HepG2 (cell line): ENCODE measurements around the gene RABGAP1L. TPM values are rescaled to one million over a fixed set of nuclear protein-coding genes. Genes with fewer than 3 reads are reported as not detected.

ENCODE experiments used
- ATAC-seq: fragments of 200-7000 bp; cut with Tn5 transposase; 3 replicates; pipeline ENCODE4 v1.9.1; 2020; ENCODE audit warnings: mild to moderate bottlenecking, moderate library complexity
- BruUV-seq: library from RNA; stranded (reverse); fragments of 400-500 nt; replicated peaks from 2 replicates; lab custom pipeline; 2021; lab: Mats Ljungman, UMichigan
- CTCF ChIA-PET: fragments of 300-600 bp; formaldehyde crosslinking; extraction: SDS; loops from one replicate; lab custom pipeline; 2021; ENCODE audit warnings: low total read pairs, inconsistent platforms, low intra/inter-chr PET ratio; lab: Yijun Ruan, JAX
- POLR2A ChIA-PET: fragments of 350-600 bp; sonication (Branson Sonifier 250); formaldehyde crosslinking; loops from one replicate; lab custom pipeline; 2020; ENCODE audit warnings: antibody characterized with exemption, inconsistent platforms; lab: Yijun Ruan, JAX
- DNase-seq: peaks from one replicate; pipeline ENCODE4 v3.0.0-alpha.2; 2015; ENCODE audit warnings: low spot score
- FAIRE-seq: peaks from 3 replicates; lab custom pipeline; 2011; peaks lifted over from hg19 to GRCh38; lab: Jason Lieb, UNC
- H2AFZ ChIP-seq: one replicate; pipeline ENCODE4 v1.6.1; 2011; ENCODE audit warnings: low read length, inconsistent platforms
- H3K27ac ChIP-seq: fragments of 300-600 bp; 3 replicates; pipeline ENCODE4 v1.8.0; 2011; ENCODE audit warnings: mixed run types, mild to moderate bottlenecking, mixed read lengths, low read length, inconsistent platforms; ENCODE audit not compliant: insufficient read depth; ENCODE audit errors: extremely low read length
- H3K27me3 ChIP-seq, 2 experiments: fragments of 200-600 bp in 1 of 2; 2 replicates in 1 of 2; 3 replicates in 1 of 2; pipeline versions ENCODE4 v1.6.0 to v1.8.0; 2011; ENCODE audit warnings: low read length in 2 of 2, mild to moderate bottlenecking in 2 of 2, moderate library complexity in 2 of 2, inconsistent platforms in 1 of 2; ENCODE audit not compliant: insufficient read depth in 2 of 2, control insufficient read depth in 1 of 2
- H3K36me3 ChIP-seq, 2 experiments: fragments of 200-600 bp in 1 of 2; replicated peaks in 1 of 2; 2 replicates in 1 of 2; 3 replicates in 1 of 2; pipeline versions ENCODE4 v1.5.1 to v1.8.0; 2011; ENCODE audit warnings: low read length in 2 of 2, inconsistent platforms in 1 of 2; ENCODE audit not compliant: insufficient read depth in 2 of 2, control insufficient read depth in 1 of 2
- H3K4me1 ChIP-seq: 2 replicates; pipeline ENCODE4 v1.5.1; 2012; ENCODE audit warnings: low read length, inconsistent platforms; ENCODE audit not compliant: insufficient read depth
- H3K4me2 ChIP-seq: 2 replicates; pipeline ENCODE4 v1.6.0; 2011; ENCODE audit warnings: low read depth, low read length, inconsistent platforms
- H3K4me3 ChIP-seq, 3 experiments: fragments of 200-600 bp in 1 of 3; sonication (generic), shearing (Covaris generic) in 1 of 3; replicated peaks in 1 of 3; 2 replicates each; pipeline ENCODE4 v1.5.1; 2011 to 2016; ENCODE audit warnings: low read length in 3 of 3, inconsistent platforms in 2 of 3, low read depth in 2 of 3, mild to moderate bottlenecking in 2 of 3, control low read depth in 1 of 3, mixed read lengths in 1 of 3; ENCODE audit not compliant: insufficient read depth in 1 of 3
- H3K79me2 ChIP-seq: one replicate; pipeline ENCODE4 v1.6.1; 2011; ENCODE audit warnings: low read length, inconsistent platforms; ENCODE audit not compliant: insufficient read depth
- H3K9ac ChIP-seq: 2 replicates; pipeline ENCODE4 v1.6.0; 2011; ENCODE audit warnings: mild to moderate bottlenecking, low read depth, low read length, inconsistent platforms; ENCODE audit not compliant: insufficient read depth
- H3K9me3 ChIP-seq: 2 replicates; pipeline ENCODE4 v1.5.1; 2012; ENCODE audit warnings: mild to moderate bottlenecking, low read length
- H4K20me1 ChIP-seq: 2 replicates; pipeline ENCODE4 v1.6.0; 2011; ENCODE audit warnings: inconsistent platforms, mild to moderate bottlenecking, low read length, moderate library complexity; ENCODE audit not compliant: insufficient read depth
- AKNA ChIP-seq: sonication (generic); formaldehyde crosslinking; IDR thresholded peaks from 2 replicates; pipeline ENCODE4 v1.4.0; 2020; ENCODE audit warnings: missing genetic modification reagents, borderline replicate concordance
- CEBPB ChIP-seq: IDR thresholded peaks from 2 replicates; pipeline ENCODE4 v1.6.1; 2011; ENCODE audit warnings: low read depth, low read length, improper control_type of control experiment, borderline replicate concordance
- CEBPG ChIP-seq: IDR thresholded peaks from 2 replicates; pipeline ENCODE4 v1.6.1; 2016
- HES4 ChIP-seq: sonication (generic); formaldehyde crosslinking; IDR thresholded peaks from 2 replicates; pipeline ENCODE4 v1.9.0; 2021; ENCODE audit warnings: mild to moderate bottlenecking, missing genetic modification reagents, borderline replicate concordance
- JUNB ChIP-seq: sonication (generic); formaldehyde crosslinking; IDR thresholded peaks from 2 replicates; pipeline ENCODE4 v1.8.0; 2022; ENCODE audit warnings: missing genetic modification reagents, mild to moderate bottlenecking, borderline replicate concordance
- KMT2B ChIP-seq: IDR thresholded peaks from 2 replicates; pipeline ENCODE4 v1.6.1; 2016; ENCODE audit warnings: missing genetic modification reagents, missing compliant biosample characterization
- MED13 ChIP-seq: sonication (generic); formaldehyde crosslinking; IDR thresholded peaks from 2 replicates; pipeline ENCODE4 v1.5.0; 2020; ENCODE audit warnings: missing genetic modification reagents
- POGZ ChIP-seq: sonication (generic); formaldehyde crosslinking; IDR thresholded peaks from 2 replicates; pipeline ENCODE4 v1.4.0; 2020; ENCODE audit warnings: mild to moderate bottlenecking, missing genetic modification reagents
- TBX2 ChIP-seq: sonication (generic); formaldehyde crosslinking; IDR thresholded peaks from 2 replicates; pipeline ENCODE4 v1.5.0; 2020; ENCODE audit warnings: missing genetic modification reagents, mild to moderate bottlenecking, borderline replicate concordance
- TEAD3 ChIP-seq: optimal IDR thresholded peaks from 2 replicates; pipeline ENCODE3; 2016; ENCODE audit warnings: borderline replicate concordance
- ZNF367 ChIP-seq: sonication (generic); formaldehyde crosslinking; IDR thresholded peaks from 2 replicates; pipeline ENCODE4 v1.4.0; 2020; ENCODE audit warnings: missing genetic modification reagents, borderline replicate concordance
- WGBS: methylation state at CpG from one replicate; pipeline ENCODE4 v1.1.6; 2017; ENCODE audit warnings: low lambda C conversion rate; 5-methylcytosine and 5-hydroxymethylcytosine counted together
- in situ Hi-C: cut with HindIII; loops from 2 replicates; pipeline ENCODE4 v1.10.0; 2017; ENCODE audit warnings: low pct_unique_long_range_greater_than_20kb; ENCODE audit not compliant: extremely low pct_ligation_motif_present
- intact Hi-C: fragments of 100-400 bp; cut with micrococcal nuclease; formaldehyde crosslinking; loops from one replicate; pipeline ENCODE4 v1.10.0; 2022; ENCODE audit not compliant: unreplicated experiment
- polyA plus RNA-seq, 8 experiments: library from polyadenylated mRNA; depleted of rRNA in 3 of 8; stranded (reverse) in 7 of 8; unstranded in 1 of 8; fragments of >200 nt; fragmentation: Illumina TruSeq in 4 of 8; extraction: Trizol in 4 of 8; gene quantifications; 2 replicates each; pipeline versions ENCODE4 v1.2.1 to v1.2.3, GENCODE V29; 2011 to 2016; ENCODE audit warnings: low read depth in 4 of 8, missing spikeins in 1 of 8, mixed read lengths in 1 of 8; ENCODE audit not compliant: insufficient read depth in 1 of 8
- total RNA-seq, 5 experiments: library from RNA; depleted of rRNA; stranded (reverse); fragments of >200 nt; fragmentation: Illumina TruSeq; extraction: Trizol; gene quantifications; 2 replicates each; pipeline ENCODE4 v1.2.3, GENCODE V29; 2016; ENCODE audit warnings: low read depth in 1 of 5
- TF ChIP-seq, protein P1 (sequence below): IDR thresholded peaks from 2 replicates; pipeline ENCODE4 v1.4.0; 2020; ENCODE audit warnings: mild to moderate bottlenecking, missing genetic modification reagents
- TF ChIP-seq, protein P2 (sequence below): sonication (generic); IDR thresholded peaks from 2 replicates; pipeline ENCODE4 v1.6.1; 2016; ENCODE audit warnings: low read depth, borderline replicate concordance

Gene RABGAP1L
- total and polyA plus RNA-seq, 2 of the 13 experiments (the other 11 are each of a cell fraction or from before 2014, with no cell fraction given), result 7.9 to 22.6 TPM

GRCh38 chr1:174274452-174274851 lies 115.1 kb downstream of the RABGAP1L start:
- Histone ChIP-seq H3K36me3 (no peaks in the 10 kb centered on the region), H3K27ac (no peak overlapping the region), H2AFZ (no peak overlapping the region), H3K9me3 (no peaks in the 10 kb centered on the region), H3K79me2 (no peaks in the 10 kb centered on the region), H3K4me1 (peaks cover 53% of the 10 kb centered on the region), H4K20me1 (no peaks in the 10 kb centered on the region), H3K27me3 (no peaks in the 10 kb centered on the region), H3K4me2 (no peak overlapping the region), H3K9ac (no peak overlapping the region), H3K4me3 (no peak overlapping the region)
- no TSS peak for BruUV-seq
- in situ Hi-C loops (loop anchor here (25.0 kb wide), 1 partner anchor 713 kb away; the partner anchor contains the start of gene CACYBP), intact Hi-C loops (no loop called here)
- DNase-seq, result peak; percentile 83
- ChIA-PET POLR2A (no interaction called here), CTCF (no interaction called here)
- peak; percentile 70 for ATAC-seq
- FAIRE-seq, result peak; percentile 72
- 40% methylated on average over 3 of the region's 3 CpGs for WGBS
- peak; percentile 16 for TF ChIP-seq TEAD3 (CRISPR knock-in tag)
- TF ChIP-seq HES4 (CRISPR knock-in tag), result no peak
- peak; percentile 33; the same call in 1 of the 2 replicates for TF ChIP-seq CEBPG (CRISPR knock-in tag)
- TF ChIP-seq CEBPB, result peak; percentile 26; the same call in 1 of the 2 replicates
- TF ChIP-seq, protein P1, sequence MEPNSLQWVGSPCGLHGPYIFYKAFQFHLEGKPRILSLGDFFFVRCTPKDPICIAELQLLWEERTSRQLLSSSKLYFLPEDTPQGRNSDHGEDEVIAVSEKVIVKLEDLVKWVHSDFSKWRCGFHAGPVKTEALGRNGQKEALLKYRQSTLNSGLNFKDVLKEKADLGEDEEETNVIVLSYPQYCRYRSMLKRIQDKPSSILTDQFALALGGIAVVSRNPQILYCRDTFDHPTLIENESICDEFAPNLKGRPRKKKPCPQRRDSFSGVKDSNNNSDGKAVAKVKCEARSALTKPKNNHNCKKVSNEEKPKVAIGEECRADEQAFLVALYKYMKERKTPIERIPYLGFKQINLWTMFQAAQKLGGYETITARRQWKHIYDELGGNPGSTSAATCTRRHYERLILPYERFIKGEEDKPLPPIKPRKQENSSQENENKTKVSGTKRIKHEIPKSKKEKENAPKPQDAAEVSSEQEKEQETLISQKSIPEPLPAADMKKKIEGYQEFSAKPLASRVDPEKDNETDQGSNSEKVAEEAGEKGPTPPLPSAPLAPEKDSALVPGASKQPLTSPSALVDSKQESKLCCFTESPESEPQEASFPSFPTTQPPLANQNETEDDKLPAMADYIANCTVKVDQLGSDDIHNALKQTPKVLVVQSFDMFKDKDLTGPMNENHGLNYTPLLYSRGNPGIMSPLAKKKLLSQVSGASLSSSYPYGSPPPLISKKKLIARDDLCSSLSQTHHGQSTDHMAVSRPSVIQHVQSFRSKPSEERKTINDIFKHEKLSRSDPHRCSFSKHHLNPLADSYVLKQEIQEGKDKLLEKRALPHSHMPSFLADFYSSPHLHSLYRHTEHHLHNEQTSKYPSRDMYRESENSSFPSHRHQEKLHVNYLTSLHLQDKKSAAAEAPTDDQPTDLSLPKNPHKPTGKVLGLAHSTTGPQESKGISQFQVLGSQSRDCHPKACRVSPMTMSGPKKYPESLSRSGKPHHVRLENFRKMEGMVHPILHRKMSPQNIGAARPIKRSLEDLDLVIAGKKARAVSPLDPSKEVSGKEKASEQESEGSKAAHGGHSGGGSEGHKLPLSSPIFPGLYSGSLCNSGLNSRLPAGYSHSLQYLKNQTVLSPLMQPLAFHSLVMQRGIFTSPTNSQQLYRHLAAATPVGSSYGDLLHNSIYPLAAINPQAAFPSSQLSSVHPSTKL (CRISPR knock-in tag), result 0 out of 2 replicates have a peak, but pooled peaks have one; percentile 25
- no peak for TF ChIP-seq AKNA
- TF ChIP-seq, protein P2, sequence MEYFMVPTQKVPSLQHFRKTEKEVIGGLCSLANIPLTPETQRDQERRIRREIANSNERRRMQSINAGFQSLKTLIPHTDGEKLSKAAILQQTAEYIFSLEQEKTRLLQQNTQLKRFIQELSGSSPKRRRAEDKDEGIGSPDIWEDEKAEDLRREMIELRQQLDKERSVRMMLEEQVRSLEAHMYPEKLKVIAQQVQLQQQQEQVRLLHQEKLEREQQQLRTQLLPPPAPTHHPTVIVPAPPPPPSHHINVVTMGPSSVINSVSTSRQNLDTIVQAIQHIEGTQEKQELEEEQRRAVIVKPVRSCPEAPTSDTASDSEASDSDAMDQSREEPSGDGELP, result peak; percentile 42; the same call in 1 of the 2 replicates
- TF ChIP-seq KMT2B (CRISPR knock-in tag), result no peak
- no peak for TF ChIP-seq ZNF367 (CRISPR knock-in tag)
- TF ChIP-seq TBX2, result peak; percentile 27; the same call in 1 of the 2 replicates
- 0 out of 2 replicates have a peak, but pooled peaks have one; percentile 19 for TF ChIP-seq JUNB (CRISPR knock-in tag)
- 0 out of 2 replicates have a peak, but pooled peaks have one; percentile 21 for TF ChIP-seq POGZ
- no peak for TF ChIP-seq MED13
